ENCODE results near the gene ARHGEF3. TPM values are rescaled to one million over a fixed set of nuclear protein-coding genes. Genes with fewer than 3 reads are reported as not detected.
A peak's percentile ranks its signal among the peaks of the same experiment; 100 is the strongest.

ARHGEF3 gene
- total RNA-seq, 1 donor from 2014 or later: 12.1 TPM

- H3K4me3 ChIP-seq (ENCODE audit: low read depth, low read length): no peak overlapping the region
- TF ChIP-seq, protein P1, sequence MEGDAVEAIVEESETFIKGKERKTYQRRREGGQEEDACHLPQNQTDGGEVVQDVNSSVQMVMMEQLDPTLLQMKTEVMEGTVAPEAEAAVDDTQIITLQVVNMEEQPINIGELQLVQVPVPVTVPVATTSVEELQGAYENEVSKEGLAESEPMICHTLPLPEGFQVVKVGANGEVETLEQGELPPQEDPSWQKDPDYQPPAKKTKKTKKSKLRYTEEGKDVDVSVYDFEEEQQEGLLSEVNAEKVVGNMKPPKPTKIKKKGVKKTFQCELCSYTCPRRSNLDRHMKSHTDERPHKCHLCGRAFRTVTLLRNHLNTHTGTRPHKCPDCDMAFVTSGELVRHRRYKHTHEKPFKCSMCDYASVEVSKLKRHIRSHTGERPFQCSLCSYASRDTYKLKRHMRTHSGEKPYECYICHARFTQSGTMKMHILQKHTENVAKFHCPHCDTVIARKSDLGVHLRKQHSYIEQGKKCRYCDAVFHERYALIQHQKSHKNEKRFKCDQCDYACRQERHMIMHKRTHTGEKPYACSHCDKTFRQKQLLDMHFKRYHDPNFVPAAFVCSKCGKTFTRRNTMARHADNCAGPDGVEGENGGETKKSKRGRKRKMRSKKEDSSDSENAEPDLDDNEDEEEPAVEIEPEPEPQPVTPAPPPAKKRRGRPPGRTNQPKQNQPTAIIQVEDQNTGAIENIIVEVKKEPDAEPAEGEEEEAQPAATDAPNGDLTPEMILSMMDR (IDR thresholded peaks at IDR 0.05; ENCODE audit: insufficient read depth, low read length, severe bottlenecking): no peak
- peaks cover 1% of the 10 kb centered on the region for H3K36me3 ChIP-seq (ENCODE audit: control insufficient read depth, insufficient read depth, low read length)
- no peaks in the 10 kb centered on the region for H3K27me3 ChIP-seq (ENCODE audit: control insufficient read depth, insufficient read depth, low read length)
- DNase-seq (ENCODE audit: low read depth): no peak
- no peak for FAIRE-seq
Measured at GRCh38 chr3:56742887-56743286, 58.9 kb downstream of the ARHGEF3 start.

GRCh38 chr3:56739036-56739435, 62.7 kb downstream of the ARHGEF3 start:
- FAIRE-seq: no peak
- no peak overlapping the region for H3K4me3 ChIP-seq (ENCODE audit: low read depth, low read length)
- H3K36me3 ChIP-seq (ENCODE audit: control insufficient read depth, insufficient read depth, low read length): peaks cover 1% of the 10 kb centered on the region
- TF ChIP-seq, protein P1 (IDR thresholded peaks at IDR 0.05; ENCODE audit: insufficient read depth, low read length, severe bottlenecking): no peak
- no peak for DNase-seq (ENCODE audit: low read depth)
- H3K27me3 ChIP-seq (ENCODE audit: control insufficient read depth, insufficient read depth, low read length): no peaks in the 10 kb centered on the region

DNA sequence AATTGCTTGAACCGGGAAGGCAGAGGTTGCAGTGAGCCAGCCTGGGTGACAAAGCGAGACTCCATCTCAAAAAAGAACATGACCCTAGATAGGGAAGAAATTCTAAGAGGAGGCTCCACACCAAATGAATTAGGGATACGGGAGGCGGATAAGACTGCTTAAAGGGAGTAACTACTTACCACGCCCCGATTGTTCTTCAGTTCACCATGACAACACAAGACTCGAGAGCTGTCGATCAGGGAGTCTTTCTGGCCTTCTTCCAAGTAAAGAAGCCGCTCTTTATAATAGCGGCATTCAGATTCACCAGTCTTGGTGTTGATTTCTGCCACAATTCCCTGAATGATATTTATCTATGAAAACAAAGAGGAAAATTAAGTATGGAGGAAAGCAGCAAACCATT, 64.7 kb downstream of the ARHGEF3 start:
- FAIRE-seq (no peak), DNase-seq (ENCODE audit: low read depth) (no peak)
- H3K27me3 ChIP-seq (ENCODE audit: control insufficient read depth, insufficient read depth, low read length): no peaks in the 10 kb centered on the region
- H3K36me3 ChIP-seq (ENCODE audit: control insufficient read depth, insufficient read depth, low read length): peaks cover 1% of the 10 kb centered on the region
- no peak overlapping the region for H3K4me3 ChIP-seq (ENCODE audit: low read depth, low read length)
- TF ChIP-seq, protein P1 (IDR thresholded peaks at IDR 0.05; ENCODE audit: insufficient read depth, low read length, severe bottlenecking): no peak

DNA sequence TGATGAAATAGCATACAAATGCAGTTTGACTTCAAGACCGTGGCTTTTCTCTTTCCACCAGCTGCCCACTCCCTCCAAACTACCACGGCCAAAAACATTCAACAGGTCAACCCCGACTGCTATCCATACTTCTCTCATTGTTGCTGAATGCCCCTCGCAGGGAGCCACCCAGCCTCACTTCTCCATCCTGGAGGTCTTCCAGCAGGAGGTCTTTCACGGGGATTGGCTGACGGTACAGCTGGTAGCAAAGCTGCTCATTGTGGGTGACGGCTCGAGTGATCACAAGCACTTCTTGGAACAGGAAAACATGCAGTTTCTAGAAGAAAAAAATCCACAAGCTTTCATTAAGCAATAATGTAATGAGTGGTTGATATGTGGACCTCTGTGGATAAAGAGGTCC, 69.6 kb downstream of the ARHGEF3 start:
- no peak for FAIRE-seq

GRCh38 chr3:56725175-56725574, 76.6 kb downstream of the ARHGEF3 start:
- TF ChIP-seq, protein P1 (IDR thresholded peaks at IDR 0.05; ENCODE audit: insufficient read depth, low read length, severe bottlenecking): no peak
- DNase-seq (ENCODE audit: low read depth) (no peak), FAIRE-seq (no peak)
- Histone ChIP-seq H3K27me3 (ENCODE audit: control insufficient read depth, insufficient read depth, low read length) (no peaks in the 10 kb centered on the region), H3K4me3 (ENCODE audit: low read depth, low read length) (no peak overlapping the region), H3K36me3 (ENCODE audit: control insufficient read depth, insufficient read depth, low read length) (peaks cover 7% of the 10 kb centered on the region)

More for the DNA sequence above, 69.6 kb downstream of the ARHGEF3 start:
- no peak for DNase-seq (ENCODE audit: low read depth)
- TF ChIP-seq, protein P1 (IDR thresholded peaks at IDR 0.05; ENCODE audit: insufficient read depth, low read length, severe bottlenecking): no peak
- Histone ChIP-seq H3K4me3 (ENCODE audit: low read depth, low read length) (no peak overlapping the region), H3K36me3 (ENCODE audit: control insufficient read depth, insufficient read depth, low read length) (peaks cover 9% of the 10 kb centered on the region), H3K27me3 (ENCODE audit: control insufficient read depth, insufficient read depth, low read length) (no peaks in the 10 kb centered on the region)

DNA sequence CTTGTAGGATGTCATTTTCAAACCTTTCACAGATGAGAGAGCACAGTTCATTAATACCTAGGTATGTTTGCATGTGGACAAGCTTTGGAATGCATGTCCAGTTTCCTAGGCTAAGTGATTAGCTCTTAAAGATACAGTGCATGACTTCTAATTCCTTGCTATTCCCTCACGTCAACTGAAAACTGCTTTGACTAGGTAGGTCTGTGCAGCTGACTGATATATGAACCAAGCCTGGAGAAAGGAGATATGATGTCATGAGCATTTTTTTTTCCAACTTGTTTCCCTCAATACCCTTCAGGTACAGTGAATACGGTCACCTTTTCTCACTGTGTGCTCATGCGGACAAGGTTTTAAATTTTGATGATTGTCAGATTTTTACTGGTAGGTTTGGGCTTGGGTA, 77.1 kb downstream of the ARHGEF3 start:
- TF ChIP-seq, protein P1 (IDR thresholded peaks at IDR 0.05; ENCODE audit: insufficient read depth, low read length, severe bottlenecking): no peak
- H3K36me3 ChIP-seq (ENCODE audit: control insufficient read depth, insufficient read depth, low read length): peaks cover 7% of the 10 kb centered on the region
- DNase-seq (ENCODE audit: low read depth): no peak
- FAIRE-seq: peak; percentile 43
- H3K4me3 ChIP-seq (ENCODE audit: low read depth, low read length): no peak overlapping the region
- no peaks in the 10 kb centered on the region for H3K27me3 ChIP-seq (ENCODE audit: control insufficient read depth, insufficient read depth, low read length)
